ENCODE data around the gene CLIC4. TPM values are rescaled to one million over a fixed set of nuclear protein-coding genes. Genes with fewer than 3 reads are reported as not detected.

Gene CLIC4
- total RNA-seq, 2 donors from 2014 or later = 58.1 to 78.8 TPM

- WGBS, 2 donors = 68 to 72% methylated on average over 17 to 18 of the region's 18 CpGs
Observed at GRCh38 chr1:24867084-24867870, 122.0 kb downstream of the CLIC4 start.

GRCh38 chr1:24868016-24868875 is 123.0 kb downstream of the CLIC4 start:
- intact Hi-C loops (cut with DNase I) = no loop called here
- Histone ChIP-seq H3K9me3 (no peaks in the 10 kb centered on the region), H3K27me3 (peaks cover 0 to 9% of the 10 kb centered on the region in 2 donors), H3K27ac (no peak overlapping the region), H3K36me3 (replicated peaks in 1 of 2; ENCODE audit: insufficient read depth in 1 of 2, low read depth in 2 of 2) (no peaks in the 10 kb centered on the region), H3K4me1 (no peaks in the 10 kb centered on the region), H3K4me3 (no peak overlapping the region)
- WGBS, 2 donors = 62 to 65% methylated on average over 18 to 22 of the region's 22 CpGs
- ATAC-seq = no peak
- DNase-seq = no peak
- TF ChIP-seq POLR2A (IDR thresholded peaks at IDR 0.05) (no peak), CTCF (IDR thresholded peaks at IDR 0.05) (no peak)

More at GRCh38 chr1:24867084-24867870, 122.0 kb downstream of the CLIC4 start:
- H3K27ac ChIP-seq = no peak overlapping the region
- H3K27me3 ChIP-seq = peaks cover 0 to 9% of the 10 kb centered on the region in 2 donors
- H3K4me1 ChIP-seq = no peaks in the 10 kb centered on the region
- ATAC-seq (no peak), DNase-seq (no peak)
- H3K36me3 ChIP-seq (replicated peaks in 1 of 2; ENCODE audit: insufficient read depth in 1 of 2, low read depth in 2 of 2) = no peaks in the 10 kb centered on the region
- intact Hi-C loops (cut with DNase I) = no loop called here
- H3K4me3 ChIP-seq = no peak overlapping the region
- no peaks in the 10 kb centered on the region for H3K9me3 ChIP-seq
- no peak for TF ChIP-seq CTCF (IDR thresholded peaks at IDR 0.05)

- no peak for ATAC-seq
- H3K4me3 ChIP-seq = no peak overlapping the region
- H3K27ac ChIP-seq = no peak overlapping the region
- TF ChIP-seq CTCF (IDR thresholded peaks at IDR 0.05) (no peak), POLR2A (IDR thresholded peaks at IDR 0.05) (no peak)
- no peaks in the 10 kb centered on the region for H3K4me1 ChIP-seq
- H3K27me3 ChIP-seq = peaks cover 0 to 9% of the 10 kb centered on the region in 2 donors
- no peak for DNase-seq
- H3K36me3 ChIP-seq (replicated peaks in 1 of 2; ENCODE audit: insufficient read depth in 1 of 2, low read depth in 2 of 2) = no peaks in the 10 kb centered on the region
- H3K9me3 ChIP-seq = no peaks in the 10 kb centered on the region
- intact Hi-C loops (cut with DNase I) = no loop called here
- WGBS, 2 donors = 45 to 56% methylated on average over 18 to 20 of the region's 20 CpGs
Observed at GRCh38 chr1:24870551-24871195, 125.4 kb downstream of the CLIC4 start.

- intact Hi-C loops (cut with DNase I) = no loop called here
- 73 to 79% methylated on average over 11 of the region's 11 CpGs for WGBS, 2 donors
- no peak for ATAC-seq
- H3K27ac ChIP-seq = no peak overlapping the region
- H3K4me3 ChIP-seq = no peak overlapping the region
- H3K9me3 ChIP-seq = no peaks in the 10 kb centered on the region
- H3K4me1 ChIP-seq = no peaks in the 10 kb centered on the region
- no peaks in the 10 kb centered on the region for H3K36me3 ChIP-seq (replicated peaks in 1 of 2; ENCODE audit: insufficient read depth in 1 of 2, low read depth in 2 of 2)
- H3K27me3 ChIP-seq = peaks cover 0 to 6% of the 10 kb centered on the region in 2 donors
- no peak for DNase-seq
- TF ChIP-seq POLR2A (IDR thresholded peaks at IDR 0.05) (no peak), CTCF (IDR thresholded peaks at IDR 0.05) (no peak)
Observed at GRCh38 chr1:24871306-24871901, 126.2 kb downstream of the CLIC4 start.
